ENCODE results near the gene RTN4IP1. TPM values are rescaled to one million over a fixed set of nuclear protein-coding genes. Genes with fewer than 3 reads are reported as not detected.

The RTN4IP1 gene
- total RNA-seq, 4 donors from 2014 or later: 1.6 to 11.1 (median 6.0) TPM

- no peak overlapping the region for H3K27ac ChIP-seq
These were observed 8.5 kb upstream of the RTN4IP1 start for GRCh38 chr6:106637717-106638341.

GRCh38 chr6:106637051-106637716 lies 7.9 kb upstream of the RTN4IP1 start:
- no peak overlapping the region for H3K4me3 ChIP-seq
- no peaks in the 10 kb centered on the region for H3K9me3 ChIP-seq
- peaks cover 0 to 23% (median 0%) of the 10 kb centered on the region in 3 donors for H3K36me3 ChIP-seq
- H3K27ac ChIP-seq: no peak overlapping the region
- DNase-seq: no peak
- H3K4me1 ChIP-seq: no peaks in the 10 kb centered on the region
- 68 to 70% methylated on average over 7 of the region's 7 CpGs for WGBS, 2 donors
- intact Hi-C loops (cut with DNase I): no loop called here
- TF ChIP-seq POLR2A (IDR thresholded peaks at IDR 0.05) (no peak), CTCF (IDR thresholded peaks at IDR 0.05) (no peak)
- no peaks in the 10 kb centered on the region for H3K27me3 ChIP-seq

More at GRCh38 chr6:106637717-106638341, 8.5 kb upstream of the RTN4IP1 start:
- Histone ChIP-seq H3K9me3 (no peaks in the 10 kb centered on the region), H3K36me3 (peaks cover 0 to 30% (median 0%) of the 10 kb centered on the region in 3 donors), H3K27me3 (no peaks in the 10 kb centered on the region), H3K4me1 (no peaks in the 10 kb centered on the region), H3K4me3 (no peak overlapping the region)
- DNase-seq: no peak
- WGBS, 2 donors: 65 to 77% methylated on average over 6 of the region's 6 CpGs
- intact Hi-C loops (cut with DNase I): no loop called here
- TF ChIP-seq CTCF (IDR thresholded peaks at IDR 0.05): no peak
- TF ChIP-seq POLR2A (IDR thresholded peaks at IDR 0.05): no peak

GRCh38 chr6:106634565-106634964 lies 5.3 kb upstream of the RTN4IP1 start:
- 93 to 95% methylated on average over 5 of the region's 5 CpGs for WGBS, 2 donors
- TF ChIP-seq CTCF (IDR thresholded peaks at IDR 0.05) (no peak), POLR2A (IDR thresholded peaks at IDR 0.05) (no peak)
- no peaks in the 10 kb centered on the region for H3K27me3 ChIP-seq
- intact Hi-C loops (cut with DNase I): no loop called here
- peaks cover 6 to 17% (median 7%) of the 10 kb centered on the region in 3 donors for H3K4me1 ChIP-seq
- H3K27ac ChIP-seq: no peak overlapping the region
- no peaks in the 10 kb centered on the region for H3K9me3 ChIP-seq
- no peak overlapping the region for H3K4me3 ChIP-seq
- H3K36me3 ChIP-seq: no peaks in the 10 kb centered on the region
- no peak for DNase-seq

GRCh38 chr6:106631346-106631745 lies 2.0 kb upstream of the RTN4IP1 start:
- 88 to 94% methylated on average over 1 of the region's 1 CpG for WGBS, 2 donors
- peaks cover 6 to 28% (median 11%) of the 10 kb centered on the region in 3 donors for H3K4me1 ChIP-seq
- no peak overlapping the region for H3K4me3 ChIP-seq
- H3K9me3 ChIP-seq: no peaks in the 10 kb centered on the region
- TF ChIP-seq CTCF (IDR thresholded peaks at IDR 0.05) (no peak), POLR2A (IDR thresholded peaks at IDR 0.05) (no peak)
- H3K36me3 ChIP-seq: no peaks in the 10 kb centered on the region
- intact Hi-C loops (cut with DNase I): no loop called here
- H3K27ac ChIP-seq: no peak overlapping the region
- DNase-seq: no peak
- H3K27me3 ChIP-seq: no peaks in the 10 kb centered on the region

GRCh38 chr6:106630366-106630765 lies 1.1 kb upstream of the RTN4IP1 start:
- Histone ChIP-seq H3K27me3 (no peaks in the 10 kb centered on the region), H3K27ac (peak overlapping the region in 2 of 4 donors; percentile 85 to 88), H3K4me3 (peak overlapping the region; percentile 69 to 87 (median 82)), H3K36me3 (no peaks in the 10 kb centered on the region), H3K4me1 (peaks cover 6 to 28% (median 11%) of the 10 kb centered on the region in 3 donors), H3K9me3 (no peaks in the 10 kb centered on the region)
- intact Hi-C loops (cut with DNase I): no loop called here
- no peak for DNase-seq
- 46 to 48% methylated on average over 5 of the region's 5 CpGs for WGBS, 2 donors
- TF ChIP-seq CTCF (IDR thresholded peaks at IDR 0.05): no peak
- no peak for TF ChIP-seq POLR2A (IDR thresholded peaks at IDR 0.05)
